WTC11 (cell line): Measurements from ENCODE around the gene TRIM10. TPM values are rescaled to one million over a fixed set of nuclear protein-coding genes. Genes with fewer than 3 reads are reported as not detected.

Experiments
- ATAC-seq: fragments of 200-7000 bp; cut with Tn5 transposase; 2 replicates; pipeline ENCODE4 v1.10.0; 2021; ENCODE audit warnings: mild to moderate bottlenecking, moderate library complexity
- CTCF ChIA-PET: fragments of 300-600 bp; sonication (Branson Sonifier 250); formaldehyde crosslinking; loops from one replicate; lab custom pipeline; 2021; ENCODE audit warnings: antibody characterized with exemption; lab: Charles Lee
- POLR2A ChIA-PET: fragments of 350-600 bp; sonication (Branson Sonifier 250); formaldehyde crosslinking; loops from one replicate; lab custom pipeline; 2021; ENCODE audit warnings: antibody characterized with exemption; lab: Charles Lee
- DNase-seq: peaks from one replicate; pipeline ENCODE4 v3.0.0; 2021; ENCODE audit warnings: low spot score
- H3K27ac Mint-ChIP-seq: 2 replicates; pipeline ENCODE4 v1.8.0; 2021; ENCODE audit warnings: mixed read lengths
- H3K27me3 Mint-ChIP-seq: 2 replicates; pipeline ENCODE4 v1.8.0; 2021; ENCODE audit warnings: low read depth, mild to moderate bottlenecking, moderate library complexity, mixed read lengths
- H3K36me3 Mint-ChIP-seq: 2 replicates; pipeline ENCODE4 v1.8.0; 2021; ENCODE audit warnings: mixed read lengths
- H3K4me1 Mint-ChIP-seq: 2 replicates; pipeline ENCODE4 v1.8.0; 2022; ENCODE audit warnings: mixed read lengths
- H3K4me3 Mint-ChIP-seq: 2 replicates; pipeline ENCODE4 v1.8.0; 2021; ENCODE audit warnings: mild to moderate bottlenecking, moderate library complexity, mixed read lengths
- H3K9me3 Mint-ChIP-seq: 2 replicates; pipeline ENCODE4 v1.8.0; 2021; ENCODE audit warnings: mixed read lengths
- CTCF ChIP-seq: fragments of 200-600 bp; IDR thresholded peaks from 2 replicates; pipeline ENCODE4 v1.8.0; 2022; ENCODE audit warnings: antibody characterized with exemption
- HMGXB4 ChIP-seq: sonication (generic); formaldehyde crosslinking; IDR thresholded peaks from 2 replicates; pipeline ENCODE4 v1.8.1; 2023; ENCODE audit warnings: mild to moderate bottlenecking, moderate library complexity, missing genetic modification reagents
- PRDM15 ChIP-seq: sonication (generic); formaldehyde crosslinking; IDR thresholded peaks from 2 replicates; pipeline ENCODE4 v1.8.0; 2022; ENCODE audit warnings: missing genetic modification reagents
- ZNF263 ChIP-seq: sonication (generic); formaldehyde crosslinking; IDR thresholded peaks from 2 replicates; pipeline ENCODE4 v1.8.1; 2022; ENCODE audit warnings: low read depth, mild to moderate bottlenecking, moderate library complexity, missing genetic modification reagents
- total RNA-seq: library from RNA; stranded (reverse); gene quantifications from 3 replicates; pipeline ENCODE4 v1.2.3, GENCODE V29; 2021
- TF ChIP-seq, protein P1 (sequence below): fragments of 250-450 bp; sonication (Bioruptor Pico); IDR thresholded peaks from 2 replicates; pipeline ENCODE4 v1.9.0; 2021; ENCODE audit warnings: mild to moderate bottlenecking, borderline replicate concordance

TRIM10 gene
- total RNA-seq, 1 experiment from 2014 or later: 0.22 TPM

- H3K4me1 Mint-ChIP-seq: peaks cover 30% of the 10 kb centered on the region
- no peaks in the 10 kb centered on the region for H3K9me3 Mint-ChIP-seq
Observed at GRCh38 chr6:30102970-30103871, 57.8 kb downstream of the TRIM10 start.

More at GRCh38 chr6:30102970-30103871, 57.8 kb downstream of the TRIM10 start:
- ATAC-seq: peak; percentile 51
- Mint-ChIP-seq H3K27ac (no peak overlapping the region), H3K36me3 (no peaks in the 10 kb centered on the region), H3K27me3 (peaks cover 83% of the 10 kb centered on the region), H3K4me3 (peak overlapping the region; percentile 80)
- peak; percentile 90 for DNase-seq
- POLR2A ChIA-PET: interaction anchor here (1.0 kb wide), 2 partner anchors 28 to 29 kb away, joined by 3 read pairs; no protein-coding TSS in a partner anchor
- CTCF ChIA-PET: interaction anchor here (0.6 to 6.6 kb wide), 39 partner anchors 8 to 450 kb away, joined by 3 to 389 read pairs (median 4); partner anchors contain the start of genes POLR1H, RNF39, TRIM15 and TRIM26
- TF ChIP-seq CTCF (peak; percentile 85), ZNF263 (CRISPR knock-in tag) (no peak), HMGXB4 (no peak; the same call in 1 of the 2 replicates), PRDM15 (CRISPR knock-in tag) (peak; percentile 80)
- TF ChIP-seq, protein P1, sequence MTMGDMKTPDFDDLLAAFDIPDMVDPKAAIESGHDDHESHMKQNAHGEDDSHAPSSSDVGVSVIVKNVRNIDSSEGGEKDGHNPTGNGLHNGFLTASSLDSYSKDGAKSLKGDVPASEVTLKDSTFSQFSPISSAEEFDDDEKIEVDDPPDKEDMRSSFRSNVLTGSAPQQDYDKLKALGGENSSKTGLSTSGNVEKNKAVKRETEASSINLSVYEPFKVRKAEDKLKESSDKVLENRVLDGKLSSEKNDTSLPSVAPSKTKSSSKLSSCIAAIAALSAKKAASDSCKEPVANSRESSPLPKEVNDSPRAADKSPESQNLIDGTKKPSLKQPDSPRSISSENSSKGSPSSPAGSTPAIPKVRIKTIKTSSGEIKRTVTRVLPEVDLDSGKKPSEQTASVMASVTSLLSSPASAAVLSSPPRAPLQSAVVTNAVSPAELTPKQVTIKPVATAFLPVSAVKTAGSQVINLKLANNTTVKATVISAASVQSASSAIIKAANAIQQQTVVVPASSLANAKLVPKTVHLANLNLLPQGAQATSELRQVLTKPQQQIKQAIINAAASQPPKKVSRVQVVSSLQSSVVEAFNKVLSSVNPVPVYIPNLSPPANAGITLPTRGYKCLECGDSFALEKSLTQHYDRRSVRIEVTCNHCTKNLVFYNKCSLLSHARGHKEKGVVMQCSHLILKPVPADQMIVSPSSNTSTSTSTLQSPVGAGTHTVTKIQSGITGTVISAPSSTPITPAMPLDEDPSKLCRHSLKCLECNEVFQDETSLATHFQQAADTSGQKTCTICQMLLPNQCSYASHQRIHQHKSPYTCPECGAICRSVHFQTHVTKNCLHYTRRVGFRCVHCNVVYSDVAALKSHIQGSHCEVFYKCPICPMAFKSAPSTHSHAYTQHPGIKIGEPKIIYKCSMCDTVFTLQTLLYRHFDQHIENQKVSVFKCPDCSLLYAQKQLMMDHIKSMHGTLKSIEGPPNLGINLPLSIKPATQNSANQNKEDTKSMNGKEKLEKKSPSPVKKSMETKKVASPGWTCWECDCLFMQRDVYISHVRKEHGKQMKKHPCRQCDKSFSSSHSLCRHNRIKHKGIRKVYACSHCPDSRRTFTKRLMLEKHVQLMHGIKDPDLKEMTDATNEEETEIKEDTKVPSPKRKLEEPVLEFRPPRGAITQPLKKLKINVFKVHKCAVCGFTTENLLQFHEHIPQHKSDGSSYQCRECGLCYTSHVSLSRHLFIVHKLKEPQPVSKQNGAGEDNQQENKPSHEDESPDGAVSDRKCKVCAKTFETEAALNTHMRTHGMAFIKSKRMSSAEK: no peak
